Measurements from ENCODE around the gene MDFIC. TPM values are rescaled to one million over a fixed set of nuclear protein-coding genes. Genes with fewer than 3 reads are reported as not detected.

The MDFIC gene
- total RNA-seq, 1 experiment from 2014 or later: 7.3 TPM

GRCh38 chr7:114940220-114940619 lies 18.3 kb downstream of the MDFIC start:
- TF ChIP-seq TCF7L2 (IDR thresholded peaks at IDR 0.05; ENCODE audit: low read depth, low read length) (no peak), REST (IDR thresholded peaks at IDR 0.05; ENCODE audit: insufficient read depth in 1 of 2, low read depth in 2 of 2, low read length in 1 of 2) (no peak), SIN3A (IDR thresholded peaks at IDR 0.05; ENCODE audit: borderline replicate concordance, insufficient read depth, low read depth, low read length) (no peak), CTCF (IDR thresholded peaks at IDR 0.05) (no peak), POLR2AphosphoS5 (IDR thresholded peaks at IDR 0.05; ENCODE audit: low read depth, low read length) (no peak)
- no peak overlapping the region for H3K27ac ChIP-seq (ENCODE audit: low read length)
- no peaks in the 10 kb centered on the region for H3K9me3 ChIP-seq (ENCODE audit: control insufficient read depth, insufficient read depth, low read depth, low read length)
- no TSS peak for BruUV-seq (replicated peaks)
- no peak for DNase-seq (ENCODE audit: low read depth, low spot score)
- no peak for ATAC-seq
- H3K36me3 ChIP-seq (ENCODE audit: control insufficient read depth, insufficient read depth, low read length): no peaks in the 10 kb centered on the region
- in situ Hi-C loops (cut with HindIII; ENCODE audit: low pct_unique_long_range_greater_than_20kb, low sequenced_read_pairs) (no loop called here), intact Hi-C loops (cut with micrococcal nuclease; ENCODE audit: unreplicated experiment) (no loop called here)
- ChIA-PET POLR2A (no interaction called here), CTCF (no interaction called here)
- no peaks in the 10 kb centered on the region for H3K27me3 ChIP-seq (ENCODE audit: control insufficient read depth, insufficient read depth, low read length)
- H3K4me3 ChIP-seq (ENCODE audit: low read depth in 2 of 2, low read length in 2 of 2): no peak overlapping the region
- H3K4me1 ChIP-seq (ENCODE audit: control insufficient read depth, insufficient read depth, low read length): no peaks in the 10 kb centered on the region

GRCh38 chr7:114941692-114942091 lies 19.8 kb downstream of the MDFIC start:
- BruUV-seq (replicated peaks): no TSS peak
- TF ChIP-seq TCF7L2 (IDR thresholded peaks at IDR 0.05; ENCODE audit: low read depth, low read length) (no peak), REST (IDR thresholded peaks at IDR 0.05; ENCODE audit: insufficient read depth in 1 of 2, low read depth in 2 of 2, low read length in 1 of 2) (no peak), CTCF (IDR thresholded peaks at IDR 0.05) (no peak), POLR2AphosphoS5 (IDR thresholded peaks at IDR 0.05; ENCODE audit: low read depth, low read length) (no peak), SIN3A (IDR thresholded peaks at IDR 0.05; ENCODE audit: borderline replicate concordance, insufficient read depth, low read depth, low read length) (no peak)
- no peak for DNase-seq (ENCODE audit: low read depth, low spot score)
- in situ Hi-C loops (cut with HindIII; ENCODE audit: low pct_unique_long_range_greater_than_20kb, low sequenced_read_pairs) (no loop called here), intact Hi-C loops (cut with micrococcal nuclease; ENCODE audit: unreplicated experiment) (no loop called here)
- no peak overlapping the region for H3K4me3 ChIP-seq (ENCODE audit: low read depth in 2 of 2, low read length in 2 of 2)
- CTCF ChIA-PET: no interaction called here
- POLR2A ChIA-PET: no interaction called here
- H3K4me1 ChIP-seq (ENCODE audit: control insufficient read depth, insufficient read depth, low read length): no peaks in the 10 kb centered on the region
- H3K9me3 ChIP-seq (ENCODE audit: control insufficient read depth, insufficient read depth, low read depth, low read length): no peaks in the 10 kb centered on the region
- no peak overlapping the region for H3K27ac ChIP-seq (ENCODE audit: low read length)
- ATAC-seq: no peak
- no peaks in the 10 kb centered on the region for H3K27me3 ChIP-seq (ENCODE audit: control insufficient read depth, insufficient read depth, low read length)
- no peaks in the 10 kb centered on the region for H3K36me3 ChIP-seq (ENCODE audit: control insufficient read depth, insufficient read depth, low read length)
